ENCODE data around the gene CCSAP. TPM values are rescaled to one million over a fixed set of nuclear protein-coding genes. Genes with fewer than 3 reads are reported as not detected.
"Not testable (repeated sequence)": the region's sequence is repeated elsewhere in the genome, so short reads cannot be mapped to it uniquely, and the experiment has no call there.

CCSAP gene
- total RNA-seq, 1 experiment from 2014 or later: 9.5 TPM

GRCh38 chr1:229293528-229294204 is 49.2 kb downstream of the CCSAP start:
- H3K9ac ChIP-seq (ENCODE audit: low read length): no peak overlapping the region
- ATAC-seq: no peak
- H4K20me1 ChIP-seq (ENCODE audit: low read length): no peaks in the 10 kb centered on the region

DNA sequence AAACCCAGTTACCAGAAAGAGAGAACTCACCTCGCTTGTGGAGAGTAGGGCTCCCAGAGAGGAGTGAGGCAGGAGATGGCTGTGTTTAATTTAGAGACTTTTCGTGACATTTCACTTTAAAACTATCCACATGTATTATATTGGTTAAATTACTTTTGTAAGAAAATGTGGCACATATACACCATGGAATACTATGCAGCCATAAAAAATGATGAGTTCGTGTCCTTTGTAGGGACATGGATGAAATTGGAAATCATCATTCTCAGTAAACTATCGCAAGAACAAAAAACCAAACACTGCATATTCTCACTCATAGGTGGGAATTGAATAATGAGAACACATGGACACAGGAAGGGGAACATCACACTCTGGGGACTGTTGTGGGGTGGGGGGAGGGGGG is 51.2 kb downstream of the CCSAP start:
- ATAC-seq; H4K20me1 ChIP-seq (ENCODE audit: low read length); H3K9me3 ChIP-seq (ENCODE audit: low read length); CTCF ChIA-PET; H3K4me2 ChIP-seq (ENCODE audit: low read length); H3K79me2 ChIP-seq (ENCODE audit: low read length); BruUV-seq (replicated peaks); H3K4me3 ChIP-seq (ENCODE audit: low read length); H3K9me2 ChIP-seq (replicated peaks; ENCODE audit: low read length); POLR2A ChIA-PET (ENCODE audit: unreplicated experiment); H3K9ac ChIP-seq (ENCODE audit: low read length); intact Hi-C loops (cut with micrococcal nuclease); H3K27me3 ChIP-seq (ENCODE audit: low read length); H3F3A ChIP-seq (ENCODE audit: low read length, unreplicated experiment); H3K27ac ChIP-seq (ENCODE audit: low read length); H3K36me3 ChIP-seq (ENCODE audit: low read depth, low read length); H2AFZ ChIP-seq (ENCODE audit: low read length); DNase-seq: not testable (repeated sequence)
- H3K4me1 ChIP-seq (ENCODE audit: insufficient read depth, low read length): peaks cover 12% of the 10 kb centered on the region

More at GRCh38 chr1:229293528-229294204, 49.2 kb downstream of the CCSAP start:
- POLR2A ChIA-PET (ENCODE audit: unreplicated experiment): no interaction called here
- Histone ChIP-seq H3K79me2 (ENCODE audit: low read length) (no peaks in the 10 kb centered on the region), H3K4me3 (ENCODE audit: low read length) (no peak overlapping the region), H3K4me1 (ENCODE audit: insufficient read depth, low read length) (no peaks in the 10 kb centered on the region), H3K9me2 (replicated peaks; ENCODE audit: low read length) (no peaks in the 10 kb centered on the region), H3F3A (ENCODE audit: low read length, unreplicated experiment) (no peaks in the 10 kb centered on the region), H2AFZ (ENCODE audit: low read length) (no peak overlapping the region), H3K9me3 (ENCODE audit: low read length) (no peaks in the 10 kb centered on the region), H3K4me2 (ENCODE audit: low read length) (no peak overlapping the region), H3K36me3 (ENCODE audit: low read depth, low read length) (peaks cover 9% of the 10 kb centered on the region; the same call in 1 of the 2 replicates), H3K27ac (ENCODE audit: low read length) (no peak overlapping the region), H3K27me3 (ENCODE audit: low read length) (no peaks in the 10 kb centered on the region)
- no peak for DNase-seq
- BruUV-seq (replicated peaks): no TSS peak
- intact Hi-C loops (cut with micrococcal nuclease): no loop called here
- no peak for TF ChIP-seq EZH2phosphoT487 (IDR thresholded peaks at IDR 0.05; ENCODE audit: borderline replicate concordance, low read length)
- TF ChIP-seq, protein P1, sequence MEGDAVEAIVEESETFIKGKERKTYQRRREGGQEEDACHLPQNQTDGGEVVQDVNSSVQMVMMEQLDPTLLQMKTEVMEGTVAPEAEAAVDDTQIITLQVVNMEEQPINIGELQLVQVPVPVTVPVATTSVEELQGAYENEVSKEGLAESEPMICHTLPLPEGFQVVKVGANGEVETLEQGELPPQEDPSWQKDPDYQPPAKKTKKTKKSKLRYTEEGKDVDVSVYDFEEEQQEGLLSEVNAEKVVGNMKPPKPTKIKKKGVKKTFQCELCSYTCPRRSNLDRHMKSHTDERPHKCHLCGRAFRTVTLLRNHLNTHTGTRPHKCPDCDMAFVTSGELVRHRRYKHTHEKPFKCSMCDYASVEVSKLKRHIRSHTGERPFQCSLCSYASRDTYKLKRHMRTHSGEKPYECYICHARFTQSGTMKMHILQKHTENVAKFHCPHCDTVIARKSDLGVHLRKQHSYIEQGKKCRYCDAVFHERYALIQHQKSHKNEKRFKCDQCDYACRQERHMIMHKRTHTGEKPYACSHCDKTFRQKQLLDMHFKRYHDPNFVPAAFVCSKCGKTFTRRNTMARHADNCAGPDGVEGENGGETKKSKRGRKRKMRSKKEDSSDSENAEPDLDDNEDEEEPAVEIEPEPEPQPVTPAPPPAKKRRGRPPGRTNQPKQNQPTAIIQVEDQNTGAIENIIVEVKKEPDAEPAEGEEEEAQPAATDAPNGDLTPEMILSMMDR (conservative IDR thresholded peaks at IDR 0.05; ENCODE audit: low read depth, low read length): no peak
- TF ChIP-seq EZH2 (IDR thresholded peaks at IDR 0.05; ENCODE audit: low read length, unreplicated experiment): no peak
- CTCF ChIA-PET: no interaction called here

- Histone ChIP-seq H3K27ac (ENCODE audit: low read length) (no peak overlapping the region), H3K9me3 (ENCODE audit: low read length) (no peaks in the 10 kb centered on the region), H2AFZ (ENCODE audit: low read length) (no peak overlapping the region), H3K79me2 (ENCODE audit: low read length) (peaks cover 36% of the 10 kb centered on the region), H3K4me3 (ENCODE audit: low read length) (no peak overlapping the region), H3K9ac (ENCODE audit: low read length) (no peak overlapping the region), H3K4me1 (ENCODE audit: insufficient read depth, low read length) (peaks cover 21% of the 10 kb centered on the region), H3K27me3 (ENCODE audit: low read length) (no peaks in the 10 kb centered on the region), H3F3A (ENCODE audit: low read length, unreplicated experiment) (peaks cover 4% of the 10 kb centered on the region), H4K20me1 (ENCODE audit: low read length) (peaks cover 5% of the 10 kb centered on the region; the same call in 1 of the 2 replicates), H3K9me2 (replicated peaks; ENCODE audit: low read length) (no peaks in the 10 kb centered on the region), H3K36me3 (ENCODE audit: low read depth, low read length) (peaks cover 5% of the 10 kb centered on the region; the same call in 1 of the 2 replicates), H3K4me2 (ENCODE audit: low read length) (no peak overlapping the region)
- no peak for TF ChIP-seq EZH2 (IDR thresholded peaks at IDR 0.05; ENCODE audit: low read length, unreplicated experiment)
- TF ChIP-seq, protein P1 (conservative IDR thresholded peaks at IDR 0.05; ENCODE audit: low read depth, low read length): no peak
- TF ChIP-seq EZH2phosphoT487 (IDR thresholded peaks at IDR 0.05; ENCODE audit: borderline replicate concordance, low read length): no peak
- DNase-seq (no peak), ATAC-seq (no peak)
- intact Hi-C loops (cut with micrococcal nuclease): no loop called here
- POLR2A ChIA-PET (ENCODE audit: unreplicated experiment): no interaction called here
- no TSS peak for BruUV-seq (replicated peaks)
- CTCF ChIA-PET: interaction anchor here (0.6 kb wide), 1 partner anchor 33 kb away, joined by 3 read pairs; no protein-coding TSS in a partner anchor
These were observed 54.3 kb downstream of the CCSAP start for GRCh38 chr1:229288516-229288915.
